Stimulated activated CD8-positive, alpha-beta memory T cell treated with anti-CD3 and anti-CD28 coated beads, Interleukin-4, amount 100 ng/mL, for 1 hour (primary cell): Measurements from ENCODE around the gene WASHC2A.
"Not testable (repeated sequence)": the region's sequence is repeated elsewhere in the genome, so short reads cannot be mapped to it uniquely, and the experiment has no call there.

Experiments used
- DNase-seq, 2 donors: peaks; one replicate each; pipeline ENCODE4 v3.0.0-alpha.2; 2020; ENCODE audit warnings: low read depth in 2 of 2, low spot score in 1 of 2

The WASHC2A gene, protein sequence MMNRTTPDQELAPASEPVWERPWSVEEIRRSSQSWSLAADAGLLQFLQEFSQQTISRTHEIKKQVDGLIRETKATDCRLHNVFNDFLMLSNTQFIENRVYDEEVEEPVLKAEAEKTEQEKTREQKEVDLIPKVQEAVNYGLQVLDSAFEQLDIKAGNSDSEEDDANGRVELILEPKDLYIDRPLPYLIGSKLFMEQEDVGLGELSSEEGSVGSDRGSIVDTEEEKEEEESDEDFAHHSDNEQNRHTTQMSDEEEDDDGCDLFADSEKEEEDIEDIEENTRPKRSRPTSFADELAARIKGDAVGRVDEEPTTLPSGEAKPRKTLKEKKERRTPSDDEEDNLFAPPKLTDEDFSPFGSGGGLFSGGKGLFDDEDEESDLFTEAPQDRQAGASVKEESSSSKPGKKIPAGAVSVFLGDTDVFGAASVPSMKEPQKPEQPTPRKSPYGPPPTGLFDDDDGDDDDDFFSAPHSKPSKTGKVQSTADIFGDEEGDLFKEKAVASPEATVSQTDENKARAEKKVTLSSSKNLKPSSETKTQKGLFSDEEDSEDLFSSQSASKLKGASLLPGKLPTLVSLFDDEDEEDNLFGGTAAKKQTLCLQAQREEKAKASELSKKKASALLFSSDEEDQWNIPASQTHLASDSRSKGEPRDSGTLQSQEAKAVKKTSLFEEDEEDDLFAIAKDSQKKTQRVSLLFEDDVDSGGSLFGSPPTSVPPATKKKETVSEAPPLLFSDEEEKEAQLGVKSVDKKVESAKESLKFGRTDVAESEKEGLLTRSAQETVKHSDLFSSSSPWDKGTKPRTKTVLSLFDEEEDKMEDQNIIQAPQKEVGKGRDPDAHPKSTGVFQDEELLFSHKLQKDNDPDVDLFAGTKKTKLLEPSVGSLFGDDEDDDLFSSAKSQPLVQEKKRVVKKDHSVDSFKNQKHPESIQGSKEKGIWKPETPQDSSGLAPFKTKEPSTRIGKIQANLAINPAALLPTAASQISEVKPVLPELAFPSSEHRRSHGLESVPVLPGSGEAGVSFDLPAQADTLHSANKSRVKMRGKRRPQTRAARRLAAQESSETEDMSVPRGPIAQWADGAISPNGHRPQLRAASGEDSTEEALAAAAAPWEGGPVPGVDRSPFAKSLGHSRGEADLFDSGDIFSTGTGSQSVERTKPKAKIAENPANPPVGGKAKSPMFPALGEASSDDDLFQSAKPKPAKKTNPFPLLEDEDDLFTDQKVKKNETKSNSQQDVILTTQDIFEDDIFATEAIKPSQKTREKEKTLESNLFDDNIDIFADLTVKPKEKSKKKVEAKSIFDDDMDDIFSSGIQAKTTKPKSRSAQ (N-terminal part only)

DNA sequence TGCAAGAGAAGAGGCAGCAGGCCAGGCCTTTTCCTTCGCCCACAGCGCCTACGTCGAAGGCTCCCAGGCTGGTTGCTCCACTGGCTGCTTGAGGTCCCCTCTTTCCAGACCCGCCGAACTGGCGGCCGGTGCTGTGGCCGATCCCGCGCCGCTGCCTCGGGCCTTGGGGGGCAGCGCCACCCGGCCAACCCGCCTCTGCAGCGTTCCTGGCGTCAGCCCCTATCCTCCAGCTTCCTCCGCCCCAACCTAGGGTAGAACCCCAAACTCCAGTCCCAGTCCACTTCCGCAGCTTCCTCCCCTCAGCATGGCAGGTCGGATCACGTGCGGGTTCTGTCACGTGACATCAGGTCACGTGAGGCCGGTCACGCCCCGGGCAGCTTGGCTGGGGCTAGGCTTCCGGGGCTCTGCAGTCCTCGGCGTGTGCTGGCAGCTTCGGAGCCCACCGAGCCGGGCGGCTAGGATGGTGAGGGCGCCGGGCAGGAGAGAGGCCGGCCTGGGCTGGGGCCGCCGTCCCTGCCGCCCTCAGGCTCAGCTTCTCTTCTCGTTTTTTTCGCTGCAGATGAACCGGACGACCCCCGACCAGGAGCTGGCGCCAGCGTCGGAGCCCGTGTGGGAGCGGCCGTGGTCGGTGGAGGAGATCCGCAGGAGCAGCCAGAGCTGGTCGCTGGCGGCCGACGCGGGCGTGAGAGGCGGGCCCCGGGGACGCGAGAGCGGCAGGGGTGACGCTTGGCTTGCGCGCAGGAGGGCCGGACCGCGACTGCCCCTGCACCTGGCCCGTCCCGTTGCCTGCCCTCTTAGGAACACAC, at the start of gene WASHC2A:
Gene WASHC2A, plus strand, starts transcription at position 409 of the 806 bp plus-strand sequence. Its CDS starts 52 bp downstream, at position 461.
- peak; percentile 53 to 88 for DNase-seq

DNA sequence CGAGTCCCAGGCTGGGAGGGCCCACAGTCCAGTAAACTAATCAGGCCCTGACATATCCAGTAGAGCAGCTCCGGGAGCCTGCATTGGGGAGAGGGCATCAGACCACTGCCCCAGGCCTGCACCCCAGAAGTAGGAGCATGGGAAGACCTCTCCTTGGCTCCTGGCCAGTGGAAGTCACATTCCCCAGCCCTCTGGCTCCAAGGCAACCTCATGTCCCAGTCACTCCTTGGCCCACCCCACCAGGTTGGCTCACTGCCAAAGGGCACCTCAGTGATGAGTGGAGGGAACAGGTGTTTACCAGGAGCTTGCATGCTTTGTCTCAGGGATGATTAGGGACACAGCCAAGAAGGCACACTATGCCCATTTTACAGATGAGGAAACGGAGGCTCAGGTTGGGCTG, 48.5 kb upstream of the WASHC2A start:
- not testable (repeated sequence) for DNase-seq

DNA sequence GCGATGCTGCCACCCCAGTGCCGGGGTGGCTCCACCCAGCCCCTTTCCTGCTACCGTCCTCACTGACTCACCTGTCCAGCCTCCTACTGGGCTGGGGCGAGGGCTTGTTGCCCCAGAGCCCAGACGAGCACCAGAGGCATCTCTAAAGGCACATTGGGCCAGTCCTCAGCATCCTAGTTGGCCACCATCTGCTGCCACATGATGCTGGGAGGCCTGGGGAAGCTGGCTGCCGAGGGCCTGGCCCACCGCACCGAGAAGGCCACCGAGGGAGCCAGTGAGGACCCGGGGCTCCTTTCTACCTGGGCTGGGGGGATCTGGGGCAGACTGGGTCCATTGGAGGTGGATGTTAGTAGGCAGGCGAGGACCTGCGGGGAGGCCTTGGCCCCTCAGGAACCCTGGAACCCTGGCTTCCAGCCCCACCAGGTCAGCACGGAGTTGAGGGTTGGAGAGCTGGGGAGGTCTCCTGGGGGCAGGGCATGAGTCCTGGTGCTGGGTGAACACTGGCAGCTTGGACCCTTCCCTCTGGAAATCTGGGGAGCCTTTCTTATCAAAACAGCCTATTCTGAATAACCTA, 47.2 kb upstream of the WASHC2A start:
- not testable (repeated sequence) for DNase-seq

DNA sequence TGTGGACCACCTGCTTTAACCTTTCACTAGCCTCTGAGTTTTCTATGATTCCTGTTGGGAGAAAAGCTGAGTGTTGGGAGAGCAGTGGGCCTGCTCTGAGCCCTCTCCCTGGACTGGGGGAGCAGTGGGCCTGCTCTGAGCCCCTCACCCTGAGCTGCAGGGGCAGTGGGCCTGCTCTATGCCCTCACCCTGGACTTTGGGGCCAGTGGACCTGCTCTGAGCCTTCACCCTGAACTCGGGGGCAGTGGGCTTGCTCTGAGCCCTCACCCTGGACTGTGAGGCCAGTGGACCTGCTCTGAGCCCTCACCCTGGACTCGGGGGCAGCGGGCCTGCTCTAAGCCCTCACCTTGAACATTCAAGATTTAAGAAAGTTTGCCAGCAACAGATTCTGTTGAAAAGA, 46.1 kb upstream of the WASHC2A start:
- no peak for DNase-seq

DNA sequence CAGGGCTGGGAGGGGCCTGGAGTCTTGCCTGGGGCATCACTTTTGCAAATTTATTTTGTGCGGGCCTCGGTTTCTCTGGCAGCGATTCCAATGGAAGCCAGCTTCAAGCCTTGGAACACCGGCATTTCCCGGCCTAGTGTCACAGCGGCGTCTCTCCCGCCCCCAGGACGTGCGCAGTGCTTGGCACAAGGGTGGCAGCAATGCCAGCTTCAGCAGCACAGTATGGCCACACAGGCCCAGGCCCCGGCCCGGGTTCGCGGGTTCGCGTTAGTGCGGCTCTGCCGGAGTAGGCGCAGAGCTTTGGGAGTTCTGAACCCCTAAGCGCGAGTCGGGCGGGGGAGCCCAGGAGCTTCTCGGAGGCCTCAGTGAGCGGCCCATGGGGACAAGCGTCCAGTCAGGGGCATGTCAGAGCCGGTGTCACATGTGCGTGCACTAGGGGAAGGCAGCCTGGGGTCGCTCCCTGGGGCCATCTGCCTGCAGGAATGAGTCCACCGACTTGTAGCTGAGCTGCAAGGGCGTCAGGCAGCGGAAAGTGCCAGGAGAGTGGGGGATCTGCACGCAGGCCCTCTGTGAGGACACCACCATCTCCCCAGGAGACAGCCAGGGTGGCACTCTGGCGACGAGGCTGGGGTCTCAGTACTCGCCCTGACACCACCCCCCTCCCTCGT, 42.9 kb upstream of the WASHC2A start:
- not testable (repeated sequence) for DNase-seq

DNA sequence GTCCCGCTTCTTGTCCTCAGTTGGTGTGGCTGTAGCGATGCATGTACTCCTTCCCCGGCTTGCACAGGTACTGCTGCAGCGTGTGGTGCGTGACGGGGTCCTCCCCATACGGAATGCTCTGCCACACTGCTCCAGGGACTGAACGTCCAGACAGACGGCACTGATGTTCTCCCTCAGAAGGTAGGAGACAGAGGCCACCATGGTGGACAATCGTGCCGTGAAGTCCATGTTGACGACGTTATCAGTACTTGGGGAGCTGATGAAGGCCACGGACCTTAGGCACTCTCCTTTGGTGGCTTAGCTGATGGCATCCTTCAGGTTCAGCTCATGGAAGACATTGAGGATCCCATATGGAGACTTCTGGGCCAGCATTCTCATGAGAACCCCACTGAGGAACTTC, 42.1 kb upstream of the WASHC2A start:
- DNase-seq = no peak

DNA sequence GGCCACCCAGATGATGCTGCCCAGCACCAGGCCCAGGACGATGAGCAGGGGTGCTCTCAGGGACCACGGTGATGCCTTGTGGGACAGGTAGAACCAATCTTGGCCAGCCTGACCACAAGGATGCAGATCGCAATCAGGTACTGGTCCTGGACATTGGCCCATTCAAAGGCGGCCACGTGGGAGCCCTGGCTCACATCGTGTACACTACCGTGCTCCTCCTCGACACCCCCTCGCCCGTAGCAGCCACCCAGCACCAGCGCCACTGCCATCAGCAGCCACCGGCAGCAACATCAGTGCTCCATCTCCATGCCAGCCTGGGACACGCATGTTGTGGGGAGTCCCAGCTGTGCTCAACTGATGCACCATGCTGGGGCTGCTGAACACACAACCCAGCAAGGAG, 40.6 kb upstream of the WASHC2A start:
- DNase-seq = no peak

DNA sequence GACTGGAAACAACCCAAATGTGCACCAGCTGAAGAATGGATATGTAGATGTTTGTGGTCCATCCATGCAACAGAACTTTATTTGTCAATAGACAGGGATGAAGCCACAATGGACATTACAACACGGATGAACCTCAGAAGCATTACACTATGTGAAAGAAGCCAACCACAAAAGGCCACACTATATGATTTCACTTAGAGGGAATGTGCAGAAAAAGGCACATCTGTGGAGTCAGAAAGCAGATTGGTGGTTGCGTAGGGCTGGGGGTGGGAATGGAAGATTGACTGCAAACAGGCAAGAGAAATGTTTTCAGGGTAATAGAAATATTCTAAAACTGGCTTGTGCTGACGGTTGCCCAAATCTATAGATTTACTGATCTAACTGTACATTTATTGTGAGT, 34.3 kb upstream of the WASHC2A start:
- no peak for DNase-seq

DNA sequence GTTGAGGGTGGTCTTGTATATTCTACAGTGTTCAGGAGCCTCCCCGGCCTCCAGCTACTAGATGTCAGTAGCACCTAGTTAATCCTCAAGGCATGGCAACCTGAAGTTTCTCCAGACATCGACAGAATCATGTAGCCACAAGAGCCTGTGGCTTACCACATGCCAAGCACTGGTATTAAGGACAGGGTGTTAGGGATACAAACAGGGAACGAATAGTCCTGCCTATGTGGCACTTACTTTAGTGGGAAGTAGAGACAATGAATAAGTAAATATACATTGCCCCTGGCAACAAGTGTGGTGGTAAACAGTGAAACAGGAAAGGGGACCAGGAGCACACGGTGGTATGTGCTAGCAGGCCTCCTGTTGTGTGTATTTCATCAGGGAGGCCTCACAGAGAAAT, 32.4 kb upstream of the WASHC2A start:
- not testable (repeated sequence) for DNase-seq

DNA sequence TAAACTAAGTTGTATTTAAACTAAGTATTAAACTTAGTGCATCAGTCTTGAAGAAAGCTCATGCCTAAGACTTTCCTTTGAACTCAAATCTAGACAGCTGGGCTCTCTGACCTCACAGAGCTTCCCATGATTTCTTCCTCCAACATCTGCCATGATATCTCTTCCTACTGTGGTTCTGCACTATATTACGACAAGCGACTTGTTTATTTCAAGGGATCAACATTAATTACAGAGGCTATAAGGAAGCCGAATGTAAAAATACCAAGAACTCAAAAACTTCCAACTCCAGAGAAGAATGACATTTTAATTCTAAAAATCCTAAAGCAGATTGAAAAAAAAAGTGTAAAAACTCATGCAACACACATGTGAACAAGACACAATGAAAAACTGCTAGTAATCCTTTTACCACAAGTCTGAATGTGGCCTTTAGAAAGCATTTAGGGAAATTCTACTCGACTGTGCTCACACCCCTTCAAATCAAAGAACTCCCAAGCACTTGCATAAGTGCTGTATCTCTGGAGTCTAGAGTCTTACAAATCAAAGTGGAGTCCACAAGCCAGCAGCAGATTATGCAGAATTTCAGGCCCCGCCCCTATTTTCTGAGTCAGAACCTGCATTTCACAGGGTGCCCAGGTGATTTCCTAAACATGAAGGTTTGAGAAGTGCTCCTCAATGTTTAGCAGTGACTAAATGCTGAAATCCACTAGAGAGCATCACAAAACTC, 22.7 kb upstream of the WASHC2A start:
- no peak for DNase-seq

DNA sequence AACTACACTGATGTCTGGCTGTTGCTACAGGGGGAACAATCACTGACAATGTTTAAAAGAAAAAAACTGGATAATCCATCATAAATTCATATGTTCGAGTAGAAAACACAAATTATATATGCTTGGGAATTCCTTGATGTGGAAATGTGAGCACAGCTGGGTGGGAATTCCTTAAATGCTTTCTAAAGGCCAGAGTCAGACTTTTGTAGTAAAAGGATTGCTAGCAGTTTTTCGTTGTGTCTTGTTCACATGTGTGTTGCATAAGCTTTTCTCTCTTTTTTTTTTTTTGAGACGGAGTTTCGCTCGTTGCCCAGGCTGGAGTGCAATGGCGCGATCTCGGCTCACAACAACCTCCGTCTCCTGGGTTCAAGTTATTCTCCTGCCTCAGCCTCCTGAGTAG, 21.3 kb upstream of the WASHC2A start:
- DNase-seq = not testable (repeated sequence)

DNA sequence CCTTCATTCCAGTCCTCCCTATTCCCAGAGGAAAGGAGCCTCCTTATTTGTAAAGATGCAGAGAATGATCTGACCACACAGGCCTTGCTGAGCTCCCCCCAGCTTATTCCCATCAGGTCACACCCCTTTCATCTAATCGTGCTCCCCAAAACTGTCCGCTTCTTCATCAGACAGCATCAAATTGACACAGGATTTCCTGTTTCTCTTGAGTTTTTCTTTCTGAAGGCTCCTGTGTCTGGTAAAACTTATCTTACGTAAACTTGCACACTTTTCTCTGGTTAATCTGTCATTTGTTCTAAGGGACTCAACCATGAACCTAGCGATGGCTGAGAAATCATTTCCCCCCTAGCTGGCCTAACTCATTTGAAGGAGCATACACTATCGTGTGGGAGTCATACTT, 20.2 kb upstream of the WASHC2A start:
- DNase-seq = not testable (repeated sequence)

DNA sequence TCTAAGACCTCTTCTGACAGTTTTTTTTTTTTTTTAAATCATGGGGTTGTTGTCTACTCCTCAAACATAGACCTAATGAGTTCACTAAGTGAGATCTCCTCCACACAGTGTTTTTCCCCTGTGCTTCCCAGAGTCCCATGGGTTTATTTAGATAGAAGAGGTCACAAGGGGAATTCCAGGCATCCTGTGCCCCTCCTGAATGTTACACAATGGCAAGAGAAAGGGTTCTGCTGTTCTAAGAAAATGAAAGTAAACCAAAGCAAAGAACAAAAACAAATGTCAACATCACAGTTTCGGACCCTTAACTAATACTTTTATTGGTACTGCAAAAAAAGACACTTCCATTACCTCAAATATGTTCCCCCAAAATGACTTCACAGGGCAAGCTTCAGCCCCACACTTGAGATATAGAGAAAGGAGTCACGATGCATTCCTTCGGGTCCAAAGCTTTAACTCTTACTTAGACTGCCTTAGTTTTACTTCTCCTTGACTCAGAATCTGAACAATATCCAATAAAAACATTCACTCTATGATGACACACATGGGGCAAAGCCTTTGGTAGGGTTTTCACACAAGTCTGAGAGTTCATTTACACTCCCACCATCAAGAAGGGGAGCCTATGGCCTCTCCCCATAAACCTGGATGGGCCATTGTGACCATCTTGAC, 15.6 kb upstream of the WASHC2A start:
- not testable (repeated sequence) for DNase-seq

DNA sequence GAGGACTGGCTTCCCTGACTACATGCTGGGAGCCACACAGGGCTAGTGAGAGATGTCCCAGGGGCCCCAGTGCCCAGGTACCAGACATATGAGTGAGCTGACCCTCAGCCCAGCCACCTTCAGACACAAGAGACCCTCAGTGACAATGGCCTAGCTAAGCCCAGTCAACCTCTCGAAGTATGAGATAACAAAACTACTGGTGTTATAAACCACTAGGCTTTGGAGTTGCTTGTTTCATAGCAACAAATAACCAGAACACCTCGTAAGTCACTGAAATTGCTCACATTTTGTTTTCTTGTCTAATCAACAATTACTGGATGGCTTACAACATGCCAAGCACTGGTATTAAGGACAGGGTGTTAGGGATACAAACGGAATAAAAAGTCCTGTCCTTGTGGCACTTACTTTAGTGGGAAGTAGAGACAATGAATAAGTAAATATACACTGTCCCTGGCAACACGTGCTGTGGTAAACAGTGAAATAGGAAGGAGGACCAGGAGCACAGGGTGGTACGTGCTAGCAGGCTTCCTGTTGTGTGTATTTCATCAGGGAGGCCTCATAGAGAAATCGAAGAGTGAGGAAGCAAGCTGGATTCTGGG, 14.9 kb upstream of the WASHC2A start:
- not testable (repeated sequence) for DNase-seq

DNA sequence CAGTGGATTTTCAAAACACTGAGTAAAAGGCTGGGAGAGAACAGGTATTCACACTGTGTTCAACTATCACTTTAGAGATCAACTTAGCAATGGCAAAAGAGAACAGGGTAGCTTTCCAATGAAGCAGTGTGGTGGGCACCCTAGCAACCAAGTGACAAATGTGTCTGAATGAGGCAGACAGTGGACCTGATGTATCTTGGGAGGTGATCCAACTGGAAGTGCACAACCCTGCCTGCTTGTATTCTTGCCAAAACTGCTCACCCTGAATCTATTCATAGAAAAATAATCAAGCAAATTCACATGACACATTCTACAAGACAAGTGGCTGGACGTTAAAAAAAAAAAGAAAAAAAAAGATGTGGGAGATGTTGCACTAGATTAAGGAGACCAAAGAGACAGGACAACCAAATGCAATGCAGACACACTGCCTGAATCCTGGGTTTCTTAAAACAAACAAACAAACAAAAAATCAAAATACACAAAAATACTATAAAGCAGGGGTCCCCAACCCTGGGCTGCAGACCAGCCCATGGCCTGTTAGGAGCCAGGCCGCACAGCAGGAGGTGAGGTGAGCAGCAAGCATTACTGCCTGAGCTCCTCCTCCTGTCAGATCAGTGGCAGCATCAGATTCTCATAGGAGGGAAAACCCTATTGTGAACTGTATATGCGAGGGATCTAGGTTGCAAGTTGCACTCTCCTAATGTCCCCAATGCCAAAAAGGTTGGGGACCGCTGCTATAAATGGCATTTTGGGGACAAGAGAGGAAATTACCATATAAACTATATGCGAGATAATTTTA, 12.1 kb upstream of the WASHC2A start:
- not testable (repeated sequence) for DNase-seq

DNA sequence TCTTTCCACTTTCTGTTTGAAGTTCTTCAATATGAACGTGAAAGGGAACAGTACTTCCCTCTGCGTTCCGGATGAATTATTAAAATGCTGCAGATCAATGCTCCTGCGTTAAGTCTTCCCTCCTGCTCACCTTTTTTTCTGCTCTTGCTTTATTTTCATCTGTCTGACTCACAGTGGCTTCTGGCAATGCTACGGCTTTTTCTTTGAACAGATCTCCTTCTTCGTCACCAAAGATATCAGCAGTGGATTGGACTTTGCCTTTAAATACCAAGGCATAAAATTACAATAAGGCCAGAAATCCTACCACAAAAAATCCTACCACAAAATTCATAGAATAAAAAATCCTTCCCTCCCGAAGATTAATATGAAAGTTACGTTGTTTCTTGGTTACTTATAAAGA, 11.1 kb upstream of the WASHC2A start:
- DNase-seq = not testable (repeated sequence)

DNA sequence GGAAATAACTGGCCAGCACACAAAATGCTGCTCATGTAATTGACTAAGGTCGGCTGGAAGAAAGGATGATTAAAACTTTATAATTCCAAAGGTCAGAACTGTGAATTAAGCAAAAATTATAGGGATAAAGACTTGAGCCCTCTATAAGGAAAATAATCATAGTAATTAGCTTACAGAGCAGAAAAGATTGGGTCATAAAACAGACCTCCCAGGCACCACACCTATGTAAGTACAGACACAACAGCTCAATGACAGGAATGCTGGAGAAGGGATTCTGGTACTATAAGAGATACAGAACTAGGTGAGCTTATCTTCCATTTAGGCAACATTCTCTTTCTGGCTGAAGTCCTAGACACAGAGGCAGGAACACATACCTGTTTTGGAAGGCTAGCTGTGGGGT, 9.0 kb upstream of the WASHC2A start:
- DNase-seq = not testable (repeated sequence)
